ENCODE data around the gene CDH18.

The CDH18 gene

DNA sequence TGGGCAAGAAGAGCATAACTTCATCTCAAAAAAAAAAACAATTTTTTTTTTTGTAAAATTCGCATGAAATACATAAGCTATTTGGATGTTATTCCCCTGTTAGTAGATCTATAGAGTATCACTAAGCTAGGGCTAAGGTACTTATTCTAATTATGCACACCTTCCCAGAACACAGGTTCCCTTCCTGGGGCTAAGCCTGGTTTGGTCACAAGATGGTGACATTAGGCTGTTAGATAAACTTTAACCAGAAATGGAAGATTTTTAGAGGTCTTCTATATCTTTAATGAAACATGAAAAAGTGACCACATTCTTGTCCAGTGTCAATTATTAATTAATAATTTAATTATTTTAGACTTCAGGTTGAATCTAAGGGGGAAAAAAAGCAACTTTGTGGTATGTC, 433.5 kb downstream of the CDH18 start:
- DNase-seq (ENCODE audit: low read depth), result no peak
- no peak overlapping the region for H3K4me3 ChIP-seq (ENCODE audit: low read length)
- TF ChIP-seq, protein P1, sequence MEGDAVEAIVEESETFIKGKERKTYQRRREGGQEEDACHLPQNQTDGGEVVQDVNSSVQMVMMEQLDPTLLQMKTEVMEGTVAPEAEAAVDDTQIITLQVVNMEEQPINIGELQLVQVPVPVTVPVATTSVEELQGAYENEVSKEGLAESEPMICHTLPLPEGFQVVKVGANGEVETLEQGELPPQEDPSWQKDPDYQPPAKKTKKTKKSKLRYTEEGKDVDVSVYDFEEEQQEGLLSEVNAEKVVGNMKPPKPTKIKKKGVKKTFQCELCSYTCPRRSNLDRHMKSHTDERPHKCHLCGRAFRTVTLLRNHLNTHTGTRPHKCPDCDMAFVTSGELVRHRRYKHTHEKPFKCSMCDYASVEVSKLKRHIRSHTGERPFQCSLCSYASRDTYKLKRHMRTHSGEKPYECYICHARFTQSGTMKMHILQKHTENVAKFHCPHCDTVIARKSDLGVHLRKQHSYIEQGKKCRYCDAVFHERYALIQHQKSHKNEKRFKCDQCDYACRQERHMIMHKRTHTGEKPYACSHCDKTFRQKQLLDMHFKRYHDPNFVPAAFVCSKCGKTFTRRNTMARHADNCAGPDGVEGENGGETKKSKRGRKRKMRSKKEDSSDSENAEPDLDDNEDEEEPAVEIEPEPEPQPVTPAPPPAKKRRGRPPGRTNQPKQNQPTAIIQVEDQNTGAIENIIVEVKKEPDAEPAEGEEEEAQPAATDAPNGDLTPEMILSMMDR (conservative IDR thresholded peaks at IDR 0.05; ENCODE audit: low read depth, low read length), result no peak

DNA sequence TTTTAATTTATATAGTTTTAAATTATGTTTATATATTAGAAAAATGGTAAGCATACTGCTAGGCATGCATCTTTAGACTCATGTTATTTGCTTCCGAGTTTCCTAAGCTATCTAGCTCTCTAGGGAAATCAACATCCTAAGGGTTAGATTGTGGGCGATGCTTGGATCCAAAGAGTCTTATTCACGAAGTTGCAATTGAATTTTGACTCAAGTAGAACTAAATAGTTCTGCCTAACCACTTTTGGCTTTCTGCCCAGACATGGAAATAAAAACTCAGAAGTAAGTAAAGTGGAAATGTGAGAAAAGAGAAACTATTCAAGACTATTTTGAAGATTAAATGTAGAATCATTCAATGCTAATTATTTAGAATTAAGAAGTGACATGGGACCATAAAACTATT, 440.4 kb downstream of the CDH18 start:
- peak; percentile 70 for DNase-seq (ENCODE audit: low read depth)
- no peak overlapping the region for H3K4me3 ChIP-seq (ENCODE audit: low read length)
- TF ChIP-seq, protein P1 (conservative IDR thresholded peaks at IDR 0.05; ENCODE audit: low read depth, low read length), result no peak

DNA sequence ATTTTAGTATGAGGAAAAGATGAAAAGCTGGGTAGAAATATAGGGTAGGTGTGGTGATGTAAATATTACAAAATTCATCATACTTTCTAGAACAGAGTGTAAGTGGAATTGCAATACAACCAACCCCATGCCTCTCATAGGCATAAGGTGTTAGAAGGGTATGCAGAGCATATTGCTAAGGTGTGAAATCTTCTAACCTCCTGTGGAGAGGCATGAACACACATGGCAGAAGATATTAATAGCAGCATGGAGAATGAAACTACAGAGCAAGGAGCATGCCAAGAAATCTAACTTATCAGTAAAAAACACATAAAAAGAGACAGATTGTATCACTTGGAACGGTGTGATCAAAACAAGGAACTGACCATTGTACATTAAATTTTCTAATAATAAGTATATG, 441.5 kb downstream of the CDH18 start:
- TF ChIP-seq, protein P1 (conservative IDR thresholded peaks at IDR 0.05; ENCODE audit: low read depth, low read length), result no peak
- no peak overlapping the region for H3K4me3 ChIP-seq (ENCODE audit: low read length)
- no peak for DNase-seq (ENCODE audit: low read depth)

DNA sequence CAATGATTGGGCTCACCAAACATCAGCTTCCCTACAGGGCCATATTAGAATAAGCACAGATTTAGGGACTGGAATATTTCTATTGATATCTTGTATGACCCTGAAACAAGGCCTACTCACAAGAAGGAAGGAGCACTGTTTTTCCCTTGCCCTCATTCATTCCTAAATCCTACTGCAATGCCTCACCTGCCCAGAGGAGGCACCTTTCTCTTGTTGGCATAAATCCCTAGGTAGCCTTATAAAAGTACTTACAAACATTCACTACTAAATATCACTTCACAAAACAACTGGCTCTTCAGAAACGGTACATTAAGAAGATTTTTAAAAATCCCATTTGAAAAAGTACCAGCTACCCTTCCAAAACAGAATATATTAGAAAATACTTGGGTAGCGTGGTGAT, 449.4 kb downstream of the CDH18 start:
- no peak for DNase-seq (ENCODE audit: low read depth)
- TF ChIP-seq, protein P1 (conservative IDR thresholded peaks at IDR 0.05; ENCODE audit: low read depth, low read length), result no peak
- H3K4me3 ChIP-seq (ENCODE audit: low read length), result no peak overlapping the region

DNA sequence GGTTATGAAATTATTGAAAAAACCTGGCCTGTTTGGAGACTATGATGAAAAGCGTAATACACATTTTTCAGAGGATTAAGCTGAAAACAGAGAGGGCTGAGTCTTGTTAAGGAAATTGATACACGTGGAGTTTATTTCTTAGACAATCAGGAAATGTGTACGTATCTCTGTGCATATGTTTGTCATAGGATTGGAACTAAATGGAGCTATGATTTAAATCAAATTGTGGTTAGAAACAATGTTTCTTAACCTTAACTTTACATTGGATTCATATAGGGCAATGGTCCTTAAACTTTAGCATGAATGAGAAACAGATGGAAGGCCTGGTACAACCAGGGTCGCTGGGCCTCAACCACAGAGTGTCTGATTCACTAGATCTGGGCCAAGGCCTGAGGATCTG, 451.6 kb downstream of the CDH18 start:
- peak; percentile 46 for DNase-seq (ENCODE audit: low read depth)
- TF ChIP-seq, protein P1 (conservative IDR thresholded peaks at IDR 0.05; ENCODE audit: low read depth, low read length), result no peak
- H3K4me3 ChIP-seq (ENCODE audit: low read length), result no peak overlapping the region

DNA sequence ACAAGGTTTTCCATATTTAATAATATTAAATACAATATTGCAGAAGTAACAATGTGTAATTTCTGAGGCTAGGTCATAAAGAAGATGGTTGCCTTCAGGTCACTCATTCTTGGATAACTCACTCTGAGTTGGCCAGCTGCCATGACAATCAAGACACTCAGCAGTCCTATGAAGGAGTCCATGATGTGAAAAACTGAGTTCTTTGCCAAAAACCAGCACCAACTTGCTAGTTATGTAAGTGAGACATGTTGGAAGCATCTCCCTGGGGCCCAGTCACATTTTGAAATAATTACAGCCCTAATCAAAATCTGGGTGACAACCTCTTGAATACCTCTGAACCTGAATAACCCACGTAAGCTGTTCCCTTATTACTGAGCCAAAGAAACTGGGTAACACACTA, 453.2 kb downstream of the CDH18 start:
- DNase-seq (ENCODE audit: low read depth), result no peak
- TF ChIP-seq, protein P1 (conservative IDR thresholded peaks at IDR 0.05; ENCODE audit: low read depth, low read length), result no peak
- no peak overlapping the region for H3K4me3 ChIP-seq (ENCODE audit: low read length)

DNA sequence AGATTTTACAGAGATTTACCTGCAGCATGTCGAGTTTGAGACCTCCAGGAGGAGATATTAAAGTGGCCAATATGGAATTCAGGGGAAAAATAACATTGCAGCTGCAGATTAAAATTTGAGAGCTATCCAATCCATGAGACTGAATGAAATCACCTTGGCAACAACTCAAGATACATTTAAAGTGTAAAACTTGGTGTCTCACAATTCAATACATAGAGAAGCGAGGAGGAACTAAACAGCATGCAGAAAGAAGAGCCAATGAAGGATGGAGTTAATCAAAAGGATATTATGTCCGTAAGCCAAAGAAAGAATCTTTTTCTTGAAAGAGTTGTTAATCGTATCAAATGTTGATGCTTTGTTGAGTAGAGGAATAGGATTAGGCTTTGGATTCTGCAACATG, 455.1 kb downstream of the CDH18 start:
- no peak for DNase-seq (ENCODE audit: low read depth)
- TF ChIP-seq, protein P1 (conservative IDR thresholded peaks at IDR 0.05; ENCODE audit: low read depth, low read length), result no peak
- no peak overlapping the region for H3K4me3 ChIP-seq (ENCODE audit: low read length)
